SK-N-SH treated with all-trans-retinoic acid at 6 μM for 48 hours (cell line): ENCODE data around the gene BACE1.

ENCODE experiments used
- ATAC-seq: fragments of 200-7000 bp; cut with Tn5 transposase; 3 replicates; pipeline ENCODE4 v1.9.1; 2020; ENCODE audit warnings: mild to moderate bottlenecking, moderate library complexity
- CREB5 ChIP-seq: fragments of 250-450 bp; sonication (Bioruptor Pico); IDR thresholded peaks from 2 replicates; pipeline ENCODE4 v1.5.1; 2020; ENCODE audit warnings: low read depth, mild to moderate bottlenecking, moderate library complexity
- CSDC2 ChIP-seq: fragments of 250-450 bp; sonication (Bioruptor Pico); IDR thresholded peaks from 2 replicates; pipeline ENCODE4 v1.5.0; 2020; ENCODE audit warnings: mild to moderate bottlenecking, moderate library complexity
- CSRNP3 ChIP-seq: fragments of 250-450 bp; sonication (Bioruptor Pico); IDR thresholded peaks from 2 replicates; pipeline ENCODE4 v1.5.1; 2021; ENCODE audit warnings: mild to moderate bottlenecking, moderate library complexity
- ESRRG ChIP-seq: fragments of 250-450 bp; sonication (Bioruptor Pico); IDR thresholded peaks from 2 replicates; pipeline ENCODE4 v1.6.1; 2021; ENCODE audit warnings: mild to moderate bottlenecking
- GLIS3 ChIP-seq: fragments of 250-450 bp; sonication (Bioruptor Pico); IDR thresholded peaks from 2 replicates; pipeline ENCODE4 v1.5.0; 2020; ENCODE audit warnings: mild to moderate bottlenecking, moderate library complexity
- ISL1 ChIP-seq: fragments of 250-450 bp; sonication (Bioruptor Pico); IDR thresholded peaks from 2 replicates; pipeline ENCODE4 v2.1.2; 2022; ENCODE audit warnings: mild to moderate bottlenecking, moderate library complexity
- OSR1 ChIP-seq: fragments of 250-450 bp; sonication (Bioruptor Pico); IDR thresholded peaks from 2 replicates; pipeline ENCODE4 v1.8.0; 2022; ENCODE audit warnings: moderate library complexity, mild to moderate bottlenecking, inconsistent platforms
- PPARA ChIP-seq: fragments of 250-450 bp; sonication (Bioruptor Pico); IDR thresholded peaks from 2 replicates; pipeline ENCODE4 v1.5.0; 2020; ENCODE audit warnings: mild to moderate bottlenecking, borderline replicate concordance
- RARB ChIP-seq: fragments of 250-450 bp; sonication (Bioruptor Pico); IDR thresholded peaks from 2 replicates; pipeline ENCODE4 v1.8.0; 2021; ENCODE audit warnings: mild to moderate bottlenecking, moderate library complexity
- SNAI2 ChIP-seq: fragments of 250-450 bp; sonication (Bioruptor Pico); IDR thresholded peaks from 2 replicates; pipeline ENCODE4 v1.5.0; 2020; ENCODE audit warnings: mild to moderate bottlenecking, moderate library complexity
- TCF4 ChIP-seq: fragments of 250-450 bp; sonication (Bioruptor Pico); IDR thresholded peaks from 2 replicates; pipeline ENCODE4 v1.8.0; 2021; ENCODE audit warnings: mild to moderate bottlenecking, moderate library complexity, borderline replicate concordance
- TOX ChIP-seq: fragments of 250-450 bp; sonication (Bioruptor Pico); IDR thresholded peaks from 2 replicates; pipeline ENCODE4 v1.8.0; 2021; ENCODE audit warnings: mild to moderate bottlenecking, moderate library complexity, borderline replicate concordance
- TSHZ2 ChIP-seq: fragments of 250-450 bp; sonication (Bioruptor Pico); IDR thresholded peaks from 2 replicates; pipeline ENCODE4 v1.5.0; 2020; ENCODE audit warnings: mild to moderate bottlenecking, moderate library complexity
- ZC3H10 ChIP-seq: fragments of 250-450 bp; sonication (Bioruptor Pico); IDR thresholded peaks from 2 replicates; pipeline ENCODE4 v1.5.1; 2021; ENCODE audit warnings: mild to moderate bottlenecking, moderate library complexity
- ZFP3 ChIP-seq: fragments of 250-450 bp; sonication (Bioruptor Pico); IDR thresholded peaks from 2 replicates; pipeline ENCODE4 v1.5.0; 2020; ENCODE audit warnings: mild to moderate bottlenecking, moderate library complexity
- ZNF565 ChIP-seq: fragments of 450-650 bp; formaldehyde crosslinking; conservative IDR thresholded peaks from 2 replicates; pipeline ENCODE4 v1.5.0; 2020; ENCODE audit warnings: low read depth, mild to moderate bottlenecking, moderate library complexity
- ZNF70 ChIP-seq: fragments of 450-650 bp; formaldehyde crosslinking; IDR thresholded peaks from 2 replicates; pipeline ENCODE4 v1.5.0; 2020; ENCODE audit warnings: mild to moderate bottlenecking, moderate library complexity
- ZNF8 ChIP-seq: fragments of 450-650 bp; formaldehyde crosslinking; IDR thresholded peaks from 2 replicates; pipeline ENCODE4 v1.5.0; 2020; ENCODE audit warnings: mild to moderate bottlenecking, moderate library complexity
- TF ChIP-seq, protein P1 (sequence below): fragments of 250-450 bp; sonication (Bioruptor Pico); IDR thresholded peaks from 2 replicates; pipeline ENCODE4 v1.8.0; 2020; ENCODE audit warnings: mild to moderate bottlenecking, moderate library complexity, borderline replicate concordance

Gene BACE1

GRCh38 chr11:117316197-117316961 lies at the start of gene BACE1:
BACE1 (minus strand) TSS chr11:117316256; CDS start chr11:117315795, 461 bp downstream.
- ATAC-seq: peak; percentile 98
- TF ChIP-seq, protein P1, sequence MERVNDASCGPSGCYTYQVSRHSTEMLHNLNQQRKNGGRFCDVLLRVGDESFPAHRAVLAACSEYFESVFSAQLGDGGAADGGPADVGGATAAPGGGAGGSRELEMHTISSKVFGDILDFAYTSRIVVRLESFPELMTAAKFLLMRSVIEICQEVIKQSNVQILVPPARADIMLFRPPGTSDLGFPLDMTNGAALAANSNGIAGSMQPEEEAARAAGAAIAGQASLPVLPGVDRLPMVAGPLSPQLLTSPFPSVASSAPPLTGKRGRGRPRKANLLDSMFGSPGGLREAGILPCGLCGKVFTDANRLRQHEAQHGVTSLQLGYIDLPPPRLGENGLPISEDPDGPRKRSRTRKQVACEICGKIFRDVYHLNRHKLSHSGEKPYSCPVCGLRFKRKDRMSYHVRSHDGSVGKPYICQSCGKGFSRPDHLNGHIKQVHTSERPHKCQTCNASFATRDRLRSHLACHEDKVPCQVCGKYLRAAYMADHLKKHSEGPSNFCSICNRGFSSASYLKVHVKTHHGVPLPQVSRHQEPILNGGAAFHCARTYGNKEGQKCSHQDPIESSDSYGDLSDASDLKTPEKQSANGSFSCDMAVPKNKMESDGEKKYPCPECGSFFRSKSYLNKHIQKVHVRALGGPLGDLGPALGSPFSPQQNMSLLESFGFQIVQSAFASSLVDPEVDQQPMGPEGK (CRISPR knock-in tag): no peak
- TF ChIP-seq GLIS3 (CRISPR knock-in tag) (no peak), TSHZ2 (CRISPR knock-in tag) (0 out of 2 replicates have a peak, but pooled peaks have one; percentile 39), ZC3H10 (CRISPR knock-in tag) (no peak), ZNF565 (CRISPR knock-in tag) (no peak), ZNF8 (CRISPR knock-in tag) (no peak), RARB (CRISPR knock-in tag) (no peak), PPARA (CRISPR knock-in tag) (no peak), CSRNP3 (no peak), CREB5 (CRISPR knock-in tag) (no peak), TCF4 (no peak), ZFP3 (CRISPR knock-in tag) (0 out of 2 replicates have a peak, but pooled peaks have one; percentile 33), OSR1 (CRISPR knock-in tag) (no peak), CSDC2 (CRISPR knock-in tag) (no peak), ISL1 (no peak), SNAI2 (no peak)

- TF ChIP-seq SNAI2 (no peak), CSDC2 (CRISPR knock-in tag) (no peak), ZNF8 (CRISPR knock-in tag) (no peak), ESRRG (CRISPR knock-in tag) (no peak), TOX (no peak)
- TF ChIP-seq, protein P1 (CRISPR knock-in tag): no peak
- no peak for ATAC-seq
These were observed 45.4 kb upstream of the BACE1 start for GRCh38 chr11:117361432-117361831.

DNA sequence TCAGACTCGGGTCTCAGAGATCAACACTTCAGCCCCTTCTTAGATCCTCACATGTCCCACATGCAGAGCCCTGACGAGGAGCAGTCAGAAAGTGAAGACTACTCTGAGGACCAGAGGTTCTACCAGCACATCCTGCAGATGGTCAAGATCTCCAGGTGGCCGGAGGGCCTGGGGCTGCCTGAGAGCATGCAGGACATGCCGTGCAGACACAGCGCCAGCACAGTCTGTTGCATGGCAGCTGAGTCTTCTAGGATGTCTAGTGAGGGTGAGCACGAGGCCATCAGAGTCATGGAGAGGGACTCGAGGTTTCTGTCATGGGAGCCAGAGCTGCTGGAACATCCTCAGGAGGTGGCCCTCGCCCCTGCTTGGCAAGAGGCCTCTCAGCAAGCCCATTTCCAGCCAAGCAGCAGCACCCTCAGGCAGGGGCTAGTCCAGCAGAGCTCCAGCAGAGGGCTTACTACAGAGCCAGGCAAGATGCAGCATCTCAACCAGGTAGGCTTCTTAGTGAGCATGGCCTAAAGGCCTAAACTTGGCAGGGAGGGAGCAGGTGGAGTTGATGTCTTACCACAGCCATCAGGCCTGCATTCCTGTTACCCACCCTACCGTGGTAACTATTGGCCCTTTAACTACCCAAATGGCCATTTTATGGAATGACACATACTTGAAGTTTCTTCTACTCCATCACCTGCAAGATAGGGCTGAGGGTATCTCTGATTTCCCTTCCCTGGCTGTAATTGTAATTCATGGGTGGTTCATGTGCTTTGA lies 40.3 kb upstream of the BACE1 start:
- no peak for ATAC-seq
- TF ChIP-seq PPARA (CRISPR knock-in tag) (no peak), OSR1 (CRISPR knock-in tag) (no peak), ZC3H10 (CRISPR knock-in tag) (no peak), ZFP3 (CRISPR knock-in tag) (no peak), ZNF70 (CRISPR knock-in tag) (no peak), ZNF565 (CRISPR knock-in tag) (no peak), SNAI2 (no peak), GLIS3 (CRISPR knock-in tag) (no peak), RARB (CRISPR knock-in tag) (no peak), TSHZ2 (CRISPR knock-in tag) (no peak), CSDC2 (CRISPR knock-in tag) (no peak), ESRRG (CRISPR knock-in tag) (no peak), ISL1 (no peak)
